SK-N-SH (cell line): ENCODE measurements around the gene GAMT. TPM values are rescaled to one million over a fixed set of nuclear protein-coding genes. Genes with fewer than 3 reads are reported as not detected.
A peak's percentile ranks its signal among the peaks of the same experiment; 100 is the strongest.

ENCODE experiments used
- CTCF ChIA-PET: fragments of 300-600, 350-600 bp; formaldehyde crosslinking; extraction: SDS; loops from one replicate; lab custom pipeline; 2021; lab: Yijun Ruan, JAX
- POLR2A ChIA-PET: fragments of 350-600 bp; sonication (Branson Sonifier 250); formaldehyde crosslinking; extraction: SDS; loops from one replicate; lab custom pipeline; 2020; ENCODE audit warnings: antibody characterized with exemption, inconsistent platforms; lab: Yijun Ruan, JAX
- DNase-seq: peaks from one replicate; pipeline ENCODE4 v3.0.0; 2012
- H2AFZ ChIP-seq: fragments of 200-600 bp; sonication (generic); 2 replicates; pipeline ENCODE4 v1.8.1; 2016; ENCODE audit warnings: antibody characterized with exemption, mild to moderate bottlenecking, low read depth
- H3F3A ChIP-seq: fragments of 200-600 bp; sonication (generic); replicated peaks from 2 replicates; pipeline ENCODE3; 2016; ENCODE audit warnings: antibody characterized with exemption, mild to moderate bottlenecking; ENCODE audit not compliant: insufficient read depth
- H3K27ac ChIP-seq, 2 experiments: fragments of 200-500 bp in 1 of 2; fragments of 200-600 bp in 1 of 2; sonication (Bioruptor generic) in 1 of 2; sonication (generic), shearing (Covaris generic) in 1 of 2; 2 replicates each; pipeline versions ENCODE4 v1.5.1 to v1.6.1; 2014 to 2016; ENCODE audit warnings: low read depth in 2 of 2, inconsistent platforms in 1 of 2, low read length in 1 of 2, mild to moderate bottlenecking in 1 of 2, mixed read lengths in 1 of 2
- H3K27me3 ChIP-seq: fragments of 200-600 bp; sonication (generic), shearing (Covaris generic); 2 replicates; pipeline ENCODE4 v1.6.1; 2016; ENCODE audit warnings: mixed run types; ENCODE audit not compliant: insufficient read depth
- H3K36me3 ChIP-seq, 2 experiments: fragments of 200-500 bp in 1 of 2; fragments of 200-600 bp in 1 of 2; sonication (Bioruptor generic) in 1 of 2; sonication (generic) in 1 of 2; replicated peaks in 1 of 2; 2 replicates each; pipeline versions ENCODE3 to v1.5.1; 2014 to 2016; ENCODE audit warnings: low read length in 1 of 2, mild to moderate bottlenecking in 1 of 2; ENCODE audit not compliant: insufficient read depth in 2 of 2, control insufficient read depth in 1 of 2
- H3K4me1 ChIP-seq, 2 experiments: fragments of 200-500 bp in 1 of 2; fragments of 200-600 bp in 1 of 2; sonication (Bioruptor generic) in 1 of 2; sonication (generic), shearing (Covaris generic) in 1 of 2; 2 replicates each; pipeline versions ENCODE4 v1.5.1 to v1.6.1; 2014 to 2016; ENCODE audit warnings: low read depth in 1 of 2, low read length in 1 of 2, mixed run types in 1 of 2; ENCODE audit not compliant: insufficient read depth in 2 of 2, control insufficient read depth in 1 of 2
- H3K4me2 ChIP-seq: fragments of 200-600 bp; sonication (generic), shearing (Covaris generic); 2 replicates; pipeline ENCODE4 v1.6.1; 2017; ENCODE audit warnings: mixed run types
- H3K4me3 ChIP-seq, 2 experiments: fragments of 200-500 bp in 1 of 2; fragments of 200-600 bp in 1 of 2; sonication (Bioruptor generic) in 1 of 2; sonication (generic), shearing (Covaris generic) in 1 of 2; 2 replicates each; pipeline versions ENCODE4 v1.5.1 to v1.8.1; 2014 to 2016; ENCODE audit warnings: low read depth in 2 of 2, inconsistent platforms in 1 of 2, low read length in 1 of 2, mild to moderate bottlenecking in 1 of 2, mixed read lengths in 1 of 2, moderate library complexity in 1 of 2
- H3K79me2 ChIP-seq: fragments of 200-600 bp; sonication (generic); 2 replicates; pipeline ENCODE4 v1.8.1; 2017; ENCODE audit warnings: mild to moderate bottlenecking; ENCODE audit not compliant: insufficient read depth
- H3K9ac ChIP-seq: fragments of 200-600 bp; sonication (generic); 2 replicates; pipeline ENCODE4 v1.6.1; 2017; ENCODE audit warnings: mixed run types
- H3K9me2 ChIP-seq: fragments of 200-600 bp; sonication (generic); 2 replicates; pipeline ENCODE4 v1.6.1; 2017; ENCODE audit warnings: mixed run types
- H3K9me3 ChIP-seq: fragments of 200-600 bp; sonication (generic); 2 replicates; pipeline ENCODE4 v1.6.1; 2017; ENCODE audit warnings: mixed run types, mild to moderate bottlenecking, moderate library complexity
- H4K20me1 ChIP-seq: fragments of 200-600 bp; sonication (generic); 2 replicates; pipeline ENCODE4 v1.6.1; 2017; ENCODE audit warnings: mild to moderate bottlenecking, mixed run types; ENCODE audit not compliant: insufficient read depth
- NRF1 ChIP-seq: IDR thresholded peaks from 2 replicates; pipeline ENCODE4 v1.6.1; 2012; ENCODE audit warnings: low read depth, mild to moderate bottlenecking, low read length
- RFX5 ChIP-seq: IDR thresholded peaks from 2 replicates; pipeline ENCODE4 v1.6.1; 2012; ENCODE audit warnings: mild to moderate bottlenecking, improper control_type of control experiment, low read length
- RXRA ChIP-seq: IDR thresholded peaks from 2 replicates; pipeline ENCODE4 v1.4.0; 2012; ENCODE audit warnings: low read depth, mild to moderate bottlenecking, borderline replicate concordance
- SMC3 ChIP-seq: IDR thresholded peaks from 2 replicates; pipeline ENCODE4 v1.6.1; 2012; ENCODE audit warnings: low read depth, low read length, improper control_type of control experiment
- TEAD4 ChIP-seq: IDR thresholded peaks from 2 replicates; pipeline ENCODE4 v1.4.0; 2012; ENCODE audit warnings: mild to moderate bottlenecking, borderline replicate concordance; ENCODE audit not compliant: insufficient read depth
- WGBS: methylation state at CpG from one replicate; pipeline ENCODE4 v1.1.6; 2017; ENCODE audit warnings: low lambda C conversion rate; 5-methylcytosine and 5-hydroxymethylcytosine counted together
- polyA plus RNA-seq, 3 experiments: library from polyadenylated mRNA; depleted of rRNA; stranded (reverse); fragments of >200 nt; gene quantifications; 2 replicates each; pipeline ENCODE4 v1.2.3, GENCODE V29; 2012
- TF ChIP-seq, protein P1 (sequence below): IDR thresholded peaks from 2 replicates; pipeline ENCODE4 v1.4.0; 2012; ENCODE audit warnings: low read depth
- TF ChIP-seq, protein P2 (sequence below): fragments of 200-600 bp; sonication (generic); IDR thresholded peaks from 2 replicates; pipeline ENCODE4 v1.6.1; 2017; ENCODE audit warnings: antibody characterized with exemption, mild to moderate bottlenecking, moderate library complexity

GAMT gene
- polyA plus RNA-seq, 1 of the 3 experiments (the other 2 are of a cell fraction): 85.3 TPM

DNA sequence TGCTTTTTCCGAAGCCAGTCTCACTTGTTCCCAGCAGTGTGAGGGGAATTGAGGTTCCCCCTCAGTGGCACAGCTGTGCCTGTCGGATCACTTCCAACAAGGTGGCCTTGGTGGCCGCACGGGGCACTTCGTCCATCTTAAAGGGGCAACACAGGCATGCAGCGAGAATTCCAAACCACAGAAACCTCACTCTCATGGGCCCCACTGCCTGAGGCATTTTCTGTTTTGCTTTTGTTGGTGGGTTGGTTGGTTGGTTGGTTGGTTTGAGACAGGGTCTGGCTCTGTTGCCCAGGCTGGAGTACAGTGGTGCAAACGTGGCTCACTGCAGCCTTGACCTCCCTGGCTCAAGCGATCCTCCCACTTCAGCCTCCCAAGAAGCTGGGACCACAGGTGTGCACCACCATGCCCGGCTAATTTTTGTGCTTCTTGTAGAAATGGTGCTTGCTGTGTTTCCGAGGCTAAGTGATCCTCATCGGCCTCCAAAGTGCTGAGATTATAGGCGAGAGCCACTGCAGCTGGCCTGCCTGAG lies 21.3 kb downstream of the GAMT start (continued):
- TF ChIP-seq, protein P1, sequence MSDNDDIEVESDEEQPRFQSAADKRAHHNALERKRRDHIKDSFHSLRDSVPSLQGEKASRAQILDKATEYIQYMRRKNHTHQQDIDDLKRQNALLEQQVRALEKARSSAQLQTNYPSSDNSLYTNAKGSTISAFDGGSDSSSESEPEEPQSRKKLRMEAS: no peak

DNA sequence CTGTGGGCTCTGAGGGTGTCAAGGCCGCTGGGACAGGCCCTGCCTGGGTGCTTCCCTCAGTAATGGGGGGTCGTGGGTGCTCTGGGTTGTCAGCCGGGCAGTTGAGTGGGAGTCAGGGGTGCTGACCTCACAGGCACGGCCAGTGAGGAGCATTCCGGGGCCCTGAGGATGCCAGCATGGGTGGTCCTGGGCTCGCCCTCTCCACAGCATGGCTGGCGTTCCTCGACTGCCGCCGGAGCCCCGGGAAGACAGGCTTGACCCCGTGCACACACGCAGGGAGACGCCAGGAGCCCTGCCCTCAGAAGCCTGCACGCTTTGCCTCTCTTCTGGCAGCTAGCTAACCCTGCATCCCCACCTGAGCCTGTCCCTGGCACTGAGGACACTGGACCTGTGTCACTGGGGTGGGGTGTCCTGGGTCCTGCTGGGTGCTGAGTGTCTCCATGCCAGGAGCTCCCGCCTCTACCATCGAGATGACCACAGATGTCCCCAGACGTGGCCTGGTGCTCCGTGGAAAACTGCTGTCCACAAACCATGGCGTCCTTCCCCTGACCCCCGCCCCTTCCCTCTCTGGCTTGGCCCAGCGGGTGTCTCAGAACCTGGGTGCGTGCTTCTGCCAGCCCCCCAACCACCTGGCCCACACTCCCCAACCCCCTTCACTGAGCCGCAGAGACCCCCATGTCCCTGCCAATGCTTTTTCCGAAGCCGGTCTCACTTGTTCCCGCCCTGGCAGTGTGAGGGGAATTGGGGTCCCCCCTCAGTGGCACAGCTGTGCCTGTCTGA lies 22.0 kb downstream of the GAMT start:
- Histone ChIP-seq H3K4me1 (peaks cover 0 to 7% of the 10 kb centered on the region in 2 experiments; a peak in 1 of 4 replicates), H3K27ac (no peak overlapping the region), H3K79me2 (peaks cover 3% of the 10 kb centered on the region; the same call in 1 of the 2 replicates), H3K36me3 (peaks cover 0 to 4% of the 10 kb centered on the region in 2 experiments), H3K4me3 (no peak overlapping the region), H3F3A (peaks cover 10% of the 10 kb centered on the region), H2AFZ (no peak overlapping the region), H4K20me1 (no peaks in the 10 kb centered on the region), H3K27me3 (no peaks in the 10 kb centered on the region)
- no peak for TF ChIP-seq RFX5
- TF ChIP-seq, all 33 proteins: peak for 0
- 89% methylated on average over 10 of the region's 27 CpGs for WGBS
- no peak overlapping the region for H3K9ac ChIP-seq
- H3K9me2 ChIP-seq: no peaks in the 10 kb centered on the region
- no peak for DNase-seq
- ChIA-PET CTCF (interaction anchor here (1.1 to 5.0 kb wide), 3 partner anchors 63 to 135 kb away, joined by 3 to 34 read pairs (median 3); no protein-coding TSS in a partner anchor), POLR2A (interaction anchor here (0.6 kb wide), 1 partner anchor 110 kb away, joined by 3 read pairs; the partner anchor contains the start of gene CIRBP)
- H3K4me2 ChIP-seq: no peak overlapping the region
- H3K9me3 ChIP-seq: no peaks in the 10 kb centered on the region

DNA sequence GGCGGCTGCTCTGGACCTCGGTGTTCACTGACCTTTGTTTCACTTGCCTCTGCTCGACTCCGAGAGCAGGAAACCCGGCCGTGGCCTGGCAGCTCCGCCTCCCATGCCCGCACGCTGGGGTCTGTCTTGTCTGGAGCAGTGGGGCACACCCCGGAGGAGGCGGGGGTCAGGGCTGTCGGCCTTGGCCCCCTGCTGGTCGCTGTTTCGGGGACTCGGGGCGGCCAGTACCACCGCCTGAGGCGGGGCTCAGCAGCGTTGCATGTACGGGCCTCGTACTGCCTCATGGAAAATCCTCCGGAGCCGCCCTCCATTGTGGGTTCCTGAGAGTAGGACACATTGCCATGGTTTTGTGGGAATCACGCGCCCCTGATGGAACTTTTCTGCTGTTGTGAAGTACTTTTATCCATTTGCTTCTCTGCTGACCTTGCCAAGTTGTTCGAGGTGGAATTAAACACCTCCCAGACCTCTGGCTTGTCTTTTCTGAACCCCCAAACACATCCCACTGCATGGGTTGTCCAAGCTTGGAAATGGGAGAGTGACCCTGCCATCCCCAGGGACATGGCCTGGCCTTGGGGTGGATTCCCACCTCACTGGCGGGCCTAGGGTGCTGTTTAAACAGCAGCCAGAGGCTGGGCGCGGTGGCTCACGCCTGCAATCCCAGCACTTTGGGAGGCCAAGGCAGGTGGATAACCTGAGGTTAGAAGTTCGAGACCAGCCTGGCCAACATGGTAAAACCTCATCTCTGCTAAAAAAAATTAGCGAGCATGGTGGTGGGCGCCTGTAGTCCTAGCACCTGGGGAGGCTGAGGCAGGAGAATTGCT lies 23.2 kb downstream of the GAMT start:
- Histone ChIP-seq H3K9ac (no peak overlapping the region), H3K4me1 (peaks cover 0 to 7% of the 10 kb centered on the region in 2 experiments; a peak in 1 of 4 replicates), H3K27me3 (no peaks in the 10 kb centered on the region), H3K27ac (no peak overlapping the region), H3F3A (peaks cover 9% of the 10 kb centered on the region), H2AFZ (no peak overlapping the region), H3K9me2 (no peaks in the 10 kb centered on the region), H3K36me3 (peaks cover 0 to 15% of the 10 kb centered on the region in 2 experiments), H3K4me2 (no peak overlapping the region), H3K4me3 (no peak overlapping the region), H3K79me2 (no peaks in the 10 kb centered on the region), H3K9me3 (no peaks in the 10 kb centered on the region), H4K20me1 (no peaks in the 10 kb centered on the region)
- ChIA-PET CTCF (interaction anchor here (1.0 kb wide), 1 partner anchor 63 kb away, joined by 5 read pairs; no protein-coding TSS in a partner anchor), POLR2A (no interaction called here)
- TF ChIP-seq, protein P2, sequence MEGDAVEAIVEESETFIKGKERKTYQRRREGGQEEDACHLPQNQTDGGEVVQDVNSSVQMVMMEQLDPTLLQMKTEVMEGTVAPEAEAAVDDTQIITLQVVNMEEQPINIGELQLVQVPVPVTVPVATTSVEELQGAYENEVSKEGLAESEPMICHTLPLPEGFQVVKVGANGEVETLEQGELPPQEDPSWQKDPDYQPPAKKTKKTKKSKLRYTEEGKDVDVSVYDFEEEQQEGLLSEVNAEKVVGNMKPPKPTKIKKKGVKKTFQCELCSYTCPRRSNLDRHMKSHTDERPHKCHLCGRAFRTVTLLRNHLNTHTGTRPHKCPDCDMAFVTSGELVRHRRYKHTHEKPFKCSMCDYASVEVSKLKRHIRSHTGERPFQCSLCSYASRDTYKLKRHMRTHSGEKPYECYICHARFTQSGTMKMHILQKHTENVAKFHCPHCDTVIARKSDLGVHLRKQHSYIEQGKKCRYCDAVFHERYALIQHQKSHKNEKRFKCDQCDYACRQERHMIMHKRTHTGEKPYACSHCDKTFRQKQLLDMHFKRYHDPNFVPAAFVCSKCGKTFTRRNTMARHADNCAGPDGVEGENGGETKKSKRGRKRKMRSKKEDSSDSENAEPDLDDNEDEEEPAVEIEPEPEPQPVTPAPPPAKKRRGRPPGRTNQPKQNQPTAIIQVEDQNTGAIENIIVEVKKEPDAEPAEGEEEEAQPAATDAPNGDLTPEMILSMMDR: peak; percentile 24; the same call in 1 of the 2 replicates
- TF ChIP-seq TEAD4: no peak
- TF ChIP-seq SMC3: no peak
- no peak for TF ChIP-seq RXRA
- TF ChIP-seq NRF1: no peak
- DNase-seq: no peak
- WGBS: 96% methylated on average over 13 of the region's 33 CpGs
